GM12872 (cell line): ENCODE data around the gene VPS72.

Experiments
- TF ChIP-seq, protein P1 (sequence below): IDR thresholded peaks from 3 replicates; pipeline ENCODE4 v1.5.1; 2011; ENCODE audit warnings: low read depth, mild to moderate bottlenecking, low read length, moderate library complexity; ENCODE audit not compliant: insufficient read depth

VPS72 gene, protein sequence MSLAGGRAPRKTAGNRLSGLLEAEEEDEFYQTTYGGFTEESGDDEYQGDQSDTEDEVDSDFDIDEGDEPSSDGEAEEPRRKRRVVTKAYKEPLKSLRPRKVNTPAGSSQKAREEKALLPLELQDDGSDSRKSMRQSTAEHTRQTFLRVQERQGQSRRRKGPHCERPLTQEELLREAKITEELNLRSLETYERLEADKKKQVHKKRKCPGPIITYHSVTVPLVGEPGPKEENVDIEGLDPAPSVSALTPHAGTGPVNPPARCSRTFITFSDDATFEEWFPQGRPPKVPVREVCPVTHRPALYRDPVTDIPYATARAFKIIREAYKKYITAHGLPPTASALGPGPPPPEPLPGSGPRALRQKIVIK

DNA sequence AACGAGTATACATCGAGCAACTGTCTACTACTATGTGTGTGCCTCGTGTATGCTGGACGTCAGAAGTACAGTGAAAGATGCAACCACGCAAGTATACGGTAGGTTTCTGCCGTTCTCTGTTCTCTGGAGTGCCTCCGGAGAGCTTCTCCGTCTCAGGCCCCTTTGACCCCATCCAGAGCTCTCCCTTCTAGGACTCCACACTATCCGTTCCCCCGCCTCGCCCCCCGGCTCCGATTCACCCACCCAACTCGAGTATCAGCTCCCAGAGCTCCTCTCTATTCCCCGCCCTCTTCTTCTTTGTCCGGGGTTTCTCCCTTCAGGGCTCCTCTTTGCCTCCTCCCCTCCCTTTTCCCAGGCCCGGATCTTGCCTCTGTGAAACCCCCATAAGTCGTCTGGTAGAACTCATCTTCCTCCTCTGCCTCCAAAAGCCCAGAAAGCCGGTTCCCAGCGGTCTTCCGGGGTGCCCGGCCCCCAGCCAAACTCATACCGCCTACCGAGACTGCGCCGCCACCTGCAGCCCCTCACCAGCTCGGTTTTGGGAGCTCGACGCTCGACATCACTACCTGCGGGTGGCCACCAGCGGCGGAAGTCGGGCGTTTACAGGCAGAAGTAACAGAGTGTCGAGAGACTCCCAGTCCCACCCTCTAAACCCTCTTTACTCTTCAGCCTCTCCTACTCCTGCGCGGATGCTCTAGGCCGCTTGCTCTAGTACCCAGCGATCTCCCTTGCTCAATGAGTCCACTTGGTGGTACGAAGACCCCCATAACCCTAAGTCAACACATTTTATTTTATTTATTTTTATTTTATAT, at the start of gene VPS72:
Gene VPS72 (minus strand): TSS at position 561 of the 809 bp plus-strand sequence. CDS start 76 bp downstream, at position 485.
- TF ChIP-seq, protein P1, sequence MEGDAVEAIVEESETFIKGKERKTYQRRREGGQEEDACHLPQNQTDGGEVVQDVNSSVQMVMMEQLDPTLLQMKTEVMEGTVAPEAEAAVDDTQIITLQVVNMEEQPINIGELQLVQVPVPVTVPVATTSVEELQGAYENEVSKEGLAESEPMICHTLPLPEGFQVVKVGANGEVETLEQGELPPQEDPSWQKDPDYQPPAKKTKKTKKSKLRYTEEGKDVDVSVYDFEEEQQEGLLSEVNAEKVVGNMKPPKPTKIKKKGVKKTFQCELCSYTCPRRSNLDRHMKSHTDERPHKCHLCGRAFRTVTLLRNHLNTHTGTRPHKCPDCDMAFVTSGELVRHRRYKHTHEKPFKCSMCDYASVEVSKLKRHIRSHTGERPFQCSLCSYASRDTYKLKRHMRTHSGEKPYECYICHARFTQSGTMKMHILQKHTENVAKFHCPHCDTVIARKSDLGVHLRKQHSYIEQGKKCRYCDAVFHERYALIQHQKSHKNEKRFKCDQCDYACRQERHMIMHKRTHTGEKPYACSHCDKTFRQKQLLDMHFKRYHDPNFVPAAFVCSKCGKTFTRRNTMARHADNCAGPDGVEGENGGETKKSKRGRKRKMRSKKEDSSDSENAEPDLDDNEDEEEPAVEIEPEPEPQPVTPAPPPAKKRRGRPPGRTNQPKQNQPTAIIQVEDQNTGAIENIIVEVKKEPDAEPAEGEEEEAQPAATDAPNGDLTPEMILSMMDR: no peak

DNA sequence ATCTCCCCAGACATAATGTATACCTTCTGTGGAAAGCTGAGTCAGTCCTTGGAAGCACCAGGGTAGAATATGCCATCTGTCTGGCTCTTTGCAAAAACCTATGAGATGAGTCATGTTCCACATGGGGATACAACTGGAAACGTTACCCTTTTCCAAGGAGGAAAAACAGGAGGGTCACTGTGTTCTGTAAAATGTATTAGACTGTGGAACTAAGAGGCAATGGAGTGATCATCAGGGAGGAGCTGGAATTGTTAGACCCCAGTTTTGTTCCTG, 48.4 kb upstream of the VPS72 start:
- TF ChIP-seq, protein P1: no peak

DNA sequence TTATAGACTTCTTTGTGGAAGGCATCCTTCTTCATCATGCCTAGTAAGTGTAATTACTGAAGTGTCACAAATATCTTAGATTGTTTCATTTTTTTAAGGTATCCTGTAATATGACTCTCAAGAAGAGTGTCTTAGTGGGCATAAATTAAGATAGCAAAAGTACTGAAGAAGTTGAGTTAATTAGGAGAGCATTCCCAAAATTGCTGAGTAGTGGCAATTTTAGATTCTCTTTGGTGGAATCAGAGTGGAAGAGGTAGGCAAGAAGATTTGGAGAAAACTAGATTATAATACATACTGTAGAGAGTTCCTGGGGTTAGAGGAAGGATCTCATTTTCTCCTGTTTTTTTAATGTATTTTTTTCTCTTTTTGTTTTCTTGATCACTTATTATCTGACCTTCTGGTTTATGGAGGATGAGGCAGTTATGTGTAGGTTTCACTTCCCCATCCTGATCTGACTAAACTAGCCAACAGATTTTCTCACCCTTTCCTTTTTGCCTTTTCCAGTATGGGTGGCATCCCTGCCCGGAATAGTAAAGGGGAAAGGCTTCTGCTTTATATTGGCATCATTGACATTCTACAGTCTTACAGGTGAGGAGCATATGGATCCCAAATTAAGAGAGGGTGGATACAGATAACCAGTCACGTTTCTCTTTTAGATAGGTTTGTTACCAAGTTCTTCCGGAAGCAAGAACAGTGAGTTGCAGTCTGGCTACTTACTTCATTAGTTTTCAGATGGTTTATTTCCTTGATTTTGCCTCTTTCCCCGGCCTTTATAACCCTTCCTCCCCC, 47.9 kb upstream of the VPS72 start:
- TF ChIP-seq, protein P1: no peak

DNA sequence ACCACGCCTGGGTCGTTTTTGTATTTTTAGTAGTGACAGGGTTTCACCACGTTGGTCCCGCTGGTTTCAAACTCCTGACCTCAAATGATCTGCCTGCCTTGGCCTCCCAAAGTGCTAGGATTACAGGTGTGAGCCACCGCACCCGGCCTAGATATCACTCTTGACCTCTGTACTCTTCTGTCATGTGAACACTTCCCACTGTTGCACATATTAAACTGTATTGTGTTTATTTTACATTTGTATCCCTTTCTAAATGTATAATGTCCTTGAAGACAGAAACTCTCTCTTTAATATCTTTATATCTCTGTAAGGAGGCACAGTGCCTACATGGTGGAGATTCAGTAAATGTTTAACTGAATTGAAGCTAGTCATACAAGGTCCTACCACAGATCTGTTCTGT, 45.2 kb upstream of the VPS72 start:
- TF ChIP-seq, protein P1: no peak

DNA sequence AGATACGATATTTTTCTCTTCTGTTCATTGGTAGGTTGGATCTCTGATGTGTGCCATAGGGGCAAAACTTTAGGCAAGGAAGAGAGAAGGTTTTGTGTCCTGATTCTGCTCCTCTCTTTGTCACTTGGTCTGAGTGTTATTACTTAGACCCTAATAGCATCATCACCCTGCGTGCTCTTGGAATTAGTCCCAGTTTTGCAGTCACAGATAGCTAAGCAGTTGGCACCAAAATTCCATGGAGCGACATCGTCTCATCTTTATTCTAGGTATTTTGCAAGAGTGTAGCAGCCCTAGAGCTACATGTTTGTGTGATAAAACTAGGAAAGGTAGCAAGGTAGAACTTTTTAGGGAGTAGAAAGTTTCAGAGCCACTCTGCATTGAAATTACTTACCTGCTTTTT, 32.1 kb upstream of the VPS72 start:
- TF ChIP-seq, protein P1: no peak

DNA sequence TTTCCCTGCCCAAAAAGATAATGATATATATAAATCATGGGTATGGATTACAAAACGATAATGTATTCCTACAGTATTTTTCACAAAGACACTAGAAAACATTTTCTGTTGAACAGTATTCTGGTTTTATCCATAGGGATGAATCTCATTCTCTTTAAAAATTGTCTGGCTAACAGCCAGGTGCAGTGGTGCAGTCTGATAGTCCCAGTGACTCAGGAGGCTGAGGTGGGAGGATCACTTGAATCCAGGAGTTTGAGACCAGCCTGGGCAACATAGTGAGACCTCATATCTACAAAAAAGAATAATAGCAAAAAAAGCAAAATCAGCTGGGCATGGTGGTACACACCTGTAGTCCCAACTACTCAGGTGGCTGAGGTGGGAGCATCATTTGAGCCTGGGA, 31.6 kb upstream of the VPS72 start:
- TF ChIP-seq, protein P1: no peak

DNA sequence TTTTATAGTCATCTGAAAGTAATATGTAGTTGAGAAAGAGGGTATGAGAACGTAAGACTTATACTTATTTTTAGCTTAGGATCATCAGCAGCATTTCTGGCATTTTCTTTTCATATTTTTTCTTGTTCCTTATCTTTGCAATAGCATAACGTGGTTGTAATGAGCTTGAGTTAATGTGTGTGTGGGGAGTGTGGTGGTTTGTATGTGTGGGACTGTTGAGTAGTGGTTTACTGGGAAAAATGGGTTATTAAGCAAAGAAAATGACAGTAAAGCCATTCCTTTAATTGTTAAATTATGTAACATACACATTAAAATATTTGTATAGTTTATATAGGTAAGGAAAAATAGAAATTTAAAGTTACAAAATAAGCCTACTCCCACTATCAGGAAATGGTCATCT, 23.6 kb upstream of the VPS72 start:
- TF ChIP-seq, protein P1: no peak
